T-helper 17 cell (primary cell): ENCODE results near the gene ISOC2. TPM values are rescaled to one million over a fixed set of nuclear protein-coding genes. Genes with fewer than 3 reads are reported as not detected.

Experiments used
- ATAC-seq: fragments of 150-1000 bp; cut with Tn5 transposase; 2 replicates; pipeline ENCODE4 v1.10.0; 2021; ENCODE audit warnings: mild to moderate bottlenecking, moderate library complexity
- DNase-seq, 3 donors: peaks; one replicate each; pipeline versions ENCODE4 v3.0.0 to v3.0.0-alpha.2; 2020 to 2021
- H3K9me3 ChIP-seq: one replicate; pipeline ENCODE4 v1.7.0; 2013; ENCODE audit warnings: low read length, mild to moderate bottlenecking; ENCODE audit not compliant: control insufficient read depth, poor library complexity, severe bottlenecking
- H3K27ac Mint-ChIP-seq: one replicate; pipeline ENCODE4 v1.8.0; 2022; ENCODE audit warnings: mild to moderate bottlenecking, moderate library complexity, mixed read lengths
- H3K27me3 Mint-ChIP-seq: one replicate; pipeline ENCODE4 v1.8.0; 2022; ENCODE audit warnings: mixed read lengths
- H3K36me3 Mint-ChIP-seq: one replicate; pipeline ENCODE4 v1.8.0; 2022; ENCODE audit warnings: low read depth, mixed read lengths
- H3K4me1 Mint-ChIP-seq: one replicate; pipeline ENCODE4 v1.8.0; 2022; ENCODE audit warnings: mild to moderate bottlenecking, mixed read lengths
- H3K4me3 Mint-ChIP-seq: one replicate; pipeline ENCODE4 v1.8.0; 2022; ENCODE audit warnings: mild to moderate bottlenecking, moderate library complexity, mixed read lengths
- total RNA-seq, 4 donors: library from RNA in 2 of 4; stranded (reverse) in 2 of 4; gene quantifications; one replicate each; pipeline ENCODE4 v1.2.3 and lab custom pipeline; 2022 to 2026

The ISOC2 gene
- total RNA-seq, 2 donors from 2014 or later, result 6.5 to 7.2 TPM

- DNase-seq (no peak), ATAC-seq (no peak)
- Mint-ChIP-seq H3K4me3 (no peak overlapping the region), H3K4me1 (peaks cover 18% of the 10 kb centered on the region), H3K36me3 (no peaks in the 10 kb centered on the region), H3K27me3 (no peaks in the 10 kb centered on the region), H3K27ac (no peak overlapping the region)
- no peaks in the 10 kb centered on the region for H3K9me3 ChIP-seq
Measured at GRCh38 chr19:55464039-55464661, 2.7 kb upstream of the ISOC2 start.

GRCh38 chr19:55463583-55464031, 2.2 kb upstream of the ISOC2 start:
- ATAC-seq (no peak), DNase-seq (no peak)
- Mint-ChIP-seq H3K36me3 (no peaks in the 10 kb centered on the region), H3K27ac (no peak overlapping the region), H3K27me3 (no peaks in the 10 kb centered on the region), H3K4me3 (no peak overlapping the region), H3K4me1 (peaks cover 18% of the 10 kb centered on the region)
- H3K9me3 ChIP-seq, result no peaks in the 10 kb centered on the region

GRCh38 chr19:55462722-55463121, 1.3 kb upstream of the ISOC2 start:
- H3K9me3 ChIP-seq, result no peaks in the 10 kb centered on the region
- Mint-ChIP-seq H3K4me3 (peak overlapping the region; percentile 98), H3K36me3 (no peaks in the 10 kb centered on the region), H3K27me3 (no peaks in the 10 kb centered on the region), H3K27ac (peak overlapping the region; percentile 92), H3K4me1 (peaks cover 15% of the 10 kb centered on the region)
- no peak for ATAC-seq
- DNase-seq, result no peak

- Mint-ChIP-seq H3K4me1 (peaks cover 15% of the 10 kb centered on the region), H3K4me3 (peak overlapping the region; percentile 98), H3K27ac (peak overlapping the region; percentile 92), H3K27me3 (no peaks in the 10 kb centered on the region), H3K36me3 (no peaks in the 10 kb centered on the region)
- DNase-seq (no peak), ATAC-seq (no peak)
- H3K9me3 ChIP-seq, result no peaks in the 10 kb centered on the region
Measured at GRCh38 chr19:55461974-55462626, 658 bp upstream of the ISOC2 start.

GRCh38 chr19:55460670-55461258, 678 bp downstream of the ISOC2 start:
- ATAC-seq, result no peak
- DNase-seq, result peak in 1 of 3 donors; percentile 24
- peaks cover 12% of the 10 kb centered on the region for H3K4me1 Mint-ChIP-seq

GRCh38 chr19:55459950-55460657, 1.3 kb downstream of the ISOC2 start:
- no peak for ATAC-seq

More at GRCh38 chr19:55460670-55461258, 678 bp downstream of the ISOC2 start:
- H3K36me3 Mint-ChIP-seq, result no peaks in the 10 kb centered on the region
- no peaks in the 10 kb centered on the region for H3K9me3 ChIP-seq
- H3K4me3 Mint-ChIP-seq, result peak overlapping the region; percentile 98
- H3K27me3 Mint-ChIP-seq, result no peaks in the 10 kb centered on the region
- H3K27ac Mint-ChIP-seq, result peak overlapping the region; percentile 92

GRCh38 chr19:55459551-55459949, 1.9 kb downstream of the ISOC2 start:
- no peak overlapping the region for H3K27ac Mint-ChIP-seq

More at GRCh38 chr19:55459950-55460657, 1.3 kb downstream of the ISOC2 start:
- Mint-ChIP-seq H3K4me3 (peak overlapping the region; percentile 98), H3K27ac (peak overlapping the region; percentile 92), H3K36me3 (no peaks in the 10 kb centered on the region), H3K27me3 (no peaks in the 10 kb centered on the region), H3K4me1 (peaks cover 12% of the 10 kb centered on the region)
- H3K9me3 ChIP-seq, result no peaks in the 10 kb centered on the region
- no peak for DNase-seq

GRCh38 chr19:55457683-55458457, 3.6 kb downstream of the ISOC2 start:
- H3K27me3 Mint-ChIP-seq, result no peaks in the 10 kb centered on the region
- peaks cover 7% of the 10 kb centered on the region for H3K36me3 Mint-ChIP-seq
- DNase-seq (no peak), ATAC-seq (no peak)
- no peaks in the 10 kb centered on the region for H3K9me3 ChIP-seq
- H3K4me3 Mint-ChIP-seq, result no peak overlapping the region
- no peak overlapping the region for H3K27ac Mint-ChIP-seq
- H3K4me1 Mint-ChIP-seq, result peaks cover 18% of the 10 kb centered on the region

More at GRCh38 chr19:55459551-55459949, 1.9 kb downstream of the ISOC2 start:
- no peaks in the 10 kb centered on the region for H3K27me3 Mint-ChIP-seq
- H3K4me1 Mint-ChIP-seq, result peaks cover 15% of the 10 kb centered on the region
- H3K36me3 Mint-ChIP-seq, result peaks cover 2% of the 10 kb centered on the region
- DNase-seq (no peak), ATAC-seq (no peak)
- H3K9me3 ChIP-seq, result no peaks in the 10 kb centered on the region
- no peak overlapping the region for H3K4me3 Mint-ChIP-seq

GRCh38 chr19:55456347-55456746, 5.1 kb downstream of the ISOC2 start:
- Mint-ChIP-seq H3K4me3 (no peak overlapping the region), H3K27me3 (no peaks in the 10 kb centered on the region), H3K36me3 (peaks cover 7% of the 10 kb centered on the region), H3K4me1 (peaks cover 14% of the 10 kb centered on the region), H3K27ac (no peak overlapping the region)
- no peaks in the 10 kb centered on the region for H3K9me3 ChIP-seq
- no peak for ATAC-seq
- DNase-seq, result no peak

GRCh38 chr19:55455576-55456235, 5.7 kb downstream of the ISOC2 start:
- DNase-seq, result no peak
- ATAC-seq, result no peak
- H3K4me1 Mint-ChIP-seq, result peaks cover 11% of the 10 kb centered on the region
- no peaks in the 10 kb centered on the region for H3K27me3 Mint-ChIP-seq
- H3K9me3 ChIP-seq, result no peaks in the 10 kb centered on the region
- no peak overlapping the region for H3K27ac Mint-ChIP-seq
- no peak overlapping the region for H3K4me3 Mint-ChIP-seq
- H3K36me3 Mint-ChIP-seq, result peaks cover 9% of the 10 kb centered on the region

GRCh38 chr19:55454787-55455243, 6.6 kb downstream of the ISOC2 start:
- H3K27me3 Mint-ChIP-seq, result no peaks in the 10 kb centered on the region
- peaks cover 9% of the 10 kb centered on the region for H3K36me3 Mint-ChIP-seq
- H3K27ac Mint-ChIP-seq, result no peak overlapping the region
- DNase-seq (peak in 2 of 3 donors; percentile 24 to 48), ATAC-seq (peak; percentile 39)
- H3K4me3 Mint-ChIP-seq, result no peak overlapping the region
- peaks cover 12% of the 10 kb centered on the region for H3K4me1 Mint-ChIP-seq
- no peaks in the 10 kb centered on the region for H3K9me3 ChIP-seq
